Panc1 (cell line): ENCODE results near the gene PRL.

ENCODE experiments used
- POLR2AphosphoS5 ChIP-seq: IDR thresholded peaks from 2 replicates; pipeline ENCODE4 v1.6.1; 2012; ENCODE audit warnings: mild to moderate bottlenecking, low read depth, low read length, moderate library complexity
- SIN3A ChIP-seq: IDR thresholded peaks from 2 replicates; pipeline ENCODE4 v1.6.1; 2012; ENCODE audit warnings: low read depth, mild to moderate bottlenecking, low read length, moderate library complexity, borderline replicate concordance; ENCODE audit not compliant: insufficient read depth
- TCF7L2 ChIP-seq: IDR thresholded peaks from 2 replicates; pipeline ENCODE4 v1.6.1; 2011; ENCODE audit warnings: mild to moderate bottlenecking, low read depth, low read length, inconsistent platforms
- TF ChIP-seq, protein P1 (sequence below), 2 experiments: IDR thresholded peaks; 2 replicates each; pipeline ENCODE4 v1.6.1; 2011 to 2012; ENCODE audit warnings: low read depth in 2 of 2, control low read depth in 1 of 2, low read length in 1 of 2, mild to moderate bottlenecking in 1 of 2, moderate library complexity in 1 of 2; ENCODE audit not compliant: insufficient read depth in 1 of 2
- TF ChIP-seq, protein P2 (sequence below): fragments of 450-650 bp; IDR thresholded peaks from 2 replicates; pipeline ENCODE4 v1.5.1; 2017; ENCODE audit warnings: mild to moderate bottlenecking

DNA sequence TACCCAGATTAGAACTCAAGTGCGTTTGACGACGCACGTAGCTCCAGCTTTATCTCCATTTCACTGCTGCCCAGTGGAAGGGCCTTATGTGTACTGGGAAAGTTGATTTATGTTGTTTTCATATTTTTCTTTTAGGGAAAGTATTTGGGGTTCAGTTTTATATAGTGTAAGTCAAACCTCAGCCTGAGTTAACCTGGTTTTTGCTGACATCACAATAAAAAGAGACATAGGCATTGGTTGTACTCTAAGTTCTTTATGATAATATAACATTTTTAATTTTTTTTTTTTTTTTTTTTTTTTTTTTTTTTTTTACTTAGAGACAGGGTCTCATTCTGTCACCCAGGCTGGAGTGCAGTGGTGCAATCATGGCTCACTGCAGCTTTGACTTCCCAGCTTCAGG, 34.1 kb upstream of the PRL start:
- TF ChIP-seq, protein P1, sequence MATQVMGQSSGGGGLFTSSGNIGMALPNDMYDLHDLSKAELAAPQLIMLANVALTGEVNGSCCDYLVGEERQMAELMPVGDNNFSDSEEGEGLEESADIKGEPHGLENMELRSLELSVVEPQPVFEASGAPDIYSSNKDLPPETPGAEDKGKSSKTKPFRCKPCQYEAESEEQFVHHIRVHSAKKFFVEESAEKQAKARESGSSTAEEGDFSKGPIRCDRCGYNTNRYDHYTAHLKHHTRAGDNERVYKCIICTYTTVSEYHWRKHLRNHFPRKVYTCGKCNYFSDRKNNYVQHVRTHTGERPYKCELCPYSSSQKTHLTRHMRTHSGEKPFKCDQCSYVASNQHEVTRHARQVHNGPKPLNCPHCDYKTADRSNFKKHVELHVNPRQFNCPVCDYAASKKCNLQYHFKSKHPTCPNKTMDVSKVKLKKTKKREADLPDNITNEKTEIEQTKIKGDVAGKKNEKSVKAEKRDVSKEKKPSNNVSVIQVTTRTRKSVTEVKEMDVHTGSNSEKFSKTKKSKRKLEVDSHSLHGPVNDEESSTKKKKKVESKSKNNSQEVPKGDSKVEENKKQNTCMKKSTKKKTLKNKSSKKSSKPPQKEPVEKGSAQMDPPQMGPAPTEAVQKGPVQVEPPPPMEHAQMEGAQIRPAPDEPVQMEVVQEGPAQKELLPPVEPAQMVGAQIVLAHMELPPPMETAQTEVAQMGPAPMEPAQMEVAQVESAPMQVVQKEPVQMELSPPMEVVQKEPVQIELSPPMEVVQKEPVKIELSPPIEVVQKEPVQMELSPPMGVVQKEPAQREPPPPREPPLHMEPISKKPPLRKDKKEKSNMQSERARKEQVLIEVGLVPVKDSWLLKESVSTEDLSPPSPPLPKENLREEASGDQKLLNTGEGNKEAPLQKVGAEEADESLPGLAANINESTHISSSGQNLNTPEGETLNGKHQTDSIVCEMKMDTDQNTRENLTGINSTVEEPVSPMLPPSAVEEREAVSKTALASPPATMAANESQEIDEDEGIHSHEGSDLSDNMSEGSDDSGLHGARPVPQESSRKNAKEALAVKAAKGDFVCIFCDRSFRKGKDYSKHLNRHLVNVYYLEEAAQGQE (IDR thresholded peaks at IDR 0.05; ENCODE audit: insufficient read depth in 1 of 2, low read depth in 2 of 2, low read length in 1 of 2) = no peak
- TF ChIP-seq POLR2AphosphoS5 (no peak), TCF7L2 (no peak), SIN3A (no peak)
- TF ChIP-seq, protein P2, sequence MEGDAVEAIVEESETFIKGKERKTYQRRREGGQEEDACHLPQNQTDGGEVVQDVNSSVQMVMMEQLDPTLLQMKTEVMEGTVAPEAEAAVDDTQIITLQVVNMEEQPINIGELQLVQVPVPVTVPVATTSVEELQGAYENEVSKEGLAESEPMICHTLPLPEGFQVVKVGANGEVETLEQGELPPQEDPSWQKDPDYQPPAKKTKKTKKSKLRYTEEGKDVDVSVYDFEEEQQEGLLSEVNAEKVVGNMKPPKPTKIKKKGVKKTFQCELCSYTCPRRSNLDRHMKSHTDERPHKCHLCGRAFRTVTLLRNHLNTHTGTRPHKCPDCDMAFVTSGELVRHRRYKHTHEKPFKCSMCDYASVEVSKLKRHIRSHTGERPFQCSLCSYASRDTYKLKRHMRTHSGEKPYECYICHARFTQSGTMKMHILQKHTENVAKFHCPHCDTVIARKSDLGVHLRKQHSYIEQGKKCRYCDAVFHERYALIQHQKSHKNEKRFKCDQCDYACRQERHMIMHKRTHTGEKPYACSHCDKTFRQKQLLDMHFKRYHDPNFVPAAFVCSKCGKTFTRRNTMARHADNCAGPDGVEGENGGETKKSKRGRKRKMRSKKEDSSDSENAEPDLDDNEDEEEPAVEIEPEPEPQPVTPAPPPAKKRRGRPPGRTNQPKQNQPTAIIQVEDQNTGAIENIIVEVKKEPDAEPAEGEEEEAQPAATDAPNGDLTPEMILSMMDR = no peak
